ENCODE measurements around the gene ISLR2. TPM values are rescaled to one million over a fixed set of nuclear protein-coding genes. Genes with fewer than 3 reads are reported as not detected.
"Not testable (repeated sequence)": the region's sequence is repeated elsewhere in the genome, so short reads cannot be mapped to it uniquely, and the experiment has no call there.

The ISLR2 gene
- total RNA-seq, 1 donor from 2014 or later: not detected

- DNase-seq (ENCODE audit: low read depth): peak; percentile 28
Observed at GRCh38 chr15:74156678-74157411, 26.5 kb downstream of the ISLR2 start.

- no peak for DNase-seq (ENCODE audit: low read depth)
Observed at GRCh38 chr15:74157868-74158827, 27.8 kb downstream of the ISLR2 start.

DNA sequence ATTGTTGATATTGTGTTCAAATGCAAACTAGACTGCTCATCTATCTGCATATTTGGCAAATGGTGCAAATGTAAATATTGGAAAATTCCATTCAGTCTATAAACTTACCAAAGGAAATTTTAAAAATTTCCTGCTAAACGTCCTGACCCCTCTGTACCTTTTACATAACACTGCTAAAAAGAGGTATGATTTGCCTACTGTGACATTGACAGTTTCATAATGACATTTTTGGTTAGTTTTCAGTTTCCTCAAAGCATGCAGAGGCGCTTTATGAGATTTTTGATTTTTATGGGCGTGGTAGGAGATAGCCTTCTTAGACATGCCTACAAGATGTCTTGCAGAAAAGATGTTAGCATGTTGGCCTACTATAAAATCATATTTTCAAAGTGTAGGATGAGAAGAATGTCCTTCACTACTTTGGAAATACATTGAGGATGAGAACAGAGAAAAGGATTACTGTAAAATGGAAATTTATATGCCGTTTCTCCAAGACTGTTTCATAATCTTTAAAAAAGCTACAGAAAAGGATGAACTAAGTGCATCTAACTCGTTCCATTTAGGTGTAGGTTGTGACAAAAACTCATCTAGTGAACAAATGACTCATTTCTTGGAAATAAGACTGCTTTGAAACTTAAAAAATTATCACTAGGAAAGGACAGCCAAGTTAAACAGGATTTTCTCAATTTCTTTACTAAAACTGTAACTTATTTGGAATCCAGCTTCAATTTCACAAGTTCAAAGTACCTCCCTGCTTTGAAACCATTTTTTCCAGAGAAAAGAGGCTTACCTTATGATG is 28.7 kb downstream of the ISLR2 start:
- no peak for DNase-seq (ENCODE audit: low read depth)

DNA sequence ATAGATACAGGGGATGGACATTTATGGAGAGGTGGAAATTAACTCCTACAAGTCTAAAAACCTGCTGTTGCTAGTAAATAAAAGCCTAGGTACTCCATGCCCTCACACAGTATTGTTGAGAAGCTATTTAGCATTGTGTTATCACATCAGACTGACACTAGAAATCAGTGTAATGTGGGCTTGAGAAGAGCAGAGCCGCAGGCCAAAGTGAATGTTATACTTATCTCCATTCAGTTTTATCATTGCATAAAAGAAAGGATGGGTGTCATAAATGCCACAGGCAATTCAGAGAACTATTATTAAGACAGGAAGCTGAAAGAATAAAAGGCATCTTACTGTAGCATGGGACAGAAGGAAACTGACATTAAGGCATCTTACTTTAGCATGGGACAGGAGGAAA is 29.4 kb downstream of the ISLR2 start:
- no peak for DNase-seq (ENCODE audit: low read depth)

DNA sequence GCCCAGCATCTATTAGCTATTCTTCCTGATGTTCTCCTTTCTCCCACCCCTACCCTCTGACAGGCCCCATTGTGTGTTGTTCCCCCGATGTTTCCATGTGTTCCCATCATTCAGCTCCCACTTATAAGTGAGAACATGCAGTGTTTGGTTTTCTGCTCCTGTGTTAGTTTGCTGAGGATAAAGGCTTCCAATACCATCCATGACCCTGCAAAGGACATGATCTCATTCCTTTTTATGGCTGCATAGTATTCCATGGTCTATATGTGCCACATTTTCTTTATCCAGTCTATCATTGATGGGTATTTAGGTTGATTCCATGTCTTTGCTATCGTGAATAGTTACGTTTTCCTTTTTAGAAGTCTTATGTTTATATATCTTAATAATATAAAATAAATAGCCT is 30.0 kb downstream of the ISLR2 start:
- DNase-seq (ENCODE audit: low read depth): not testable (repeated sequence)

- not testable (repeated sequence) for DNase-seq (ENCODE audit: low read depth)
Observed at GRCh38 chr15:74162195-74162536, 31.8 kb downstream of the ISLR2 start.

DNA sequence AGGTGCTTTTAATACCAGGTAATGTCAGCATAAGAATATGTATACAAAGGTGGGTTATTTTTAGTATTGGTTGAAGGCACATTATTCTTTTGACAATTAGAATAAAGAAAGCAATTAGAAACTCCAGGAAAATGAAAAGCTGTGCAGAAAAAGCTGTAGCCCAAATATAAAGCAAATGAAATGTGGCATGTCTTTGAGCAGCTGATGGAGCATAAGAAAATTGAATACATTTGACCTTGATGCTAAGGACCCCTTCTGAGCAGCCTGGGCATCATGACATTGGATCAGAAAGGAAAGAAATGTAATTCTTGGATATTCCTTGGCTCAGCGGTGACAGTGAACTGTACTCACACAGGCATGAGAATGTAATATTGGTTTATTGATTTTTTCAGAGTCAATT is 35.1 kb downstream of the ISLR2 start:
- DNase-seq (ENCODE audit: low read depth): no peak

- DNase-seq (ENCODE audit: low read depth): peak; percentile 27
Observed at GRCh38 chr15:74167891-74168331, 37.5 kb downstream of the ISLR2 start.

DNA sequence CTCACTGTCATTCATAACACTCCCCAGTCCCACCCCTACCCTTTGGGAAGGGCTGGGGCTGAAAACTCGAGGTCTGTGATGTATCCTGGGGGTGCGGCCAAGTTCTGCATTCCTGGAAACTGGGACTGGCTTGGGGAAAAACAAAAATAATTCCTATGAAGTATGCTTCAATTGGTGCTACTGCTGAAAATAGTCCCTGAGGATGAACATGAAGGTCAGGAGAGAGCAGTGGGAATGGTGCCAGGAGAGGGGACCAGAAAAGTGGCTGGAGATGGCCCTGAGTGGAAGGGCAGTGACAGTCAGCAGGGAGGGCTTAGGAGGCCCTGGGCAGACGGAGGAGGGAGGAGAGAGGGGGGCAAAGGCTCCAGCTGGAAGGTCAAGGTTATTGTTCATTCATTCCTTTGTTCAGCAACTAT is 38.3 kb downstream of the ISLR2 start:
- no peak for DNase-seq (ENCODE audit: low read depth)

- no peak for DNase-seq (ENCODE audit: low read depth)
Observed at GRCh38 chr15:74170071-74170844, 39.9 kb downstream of the ISLR2 start.

DNA sequence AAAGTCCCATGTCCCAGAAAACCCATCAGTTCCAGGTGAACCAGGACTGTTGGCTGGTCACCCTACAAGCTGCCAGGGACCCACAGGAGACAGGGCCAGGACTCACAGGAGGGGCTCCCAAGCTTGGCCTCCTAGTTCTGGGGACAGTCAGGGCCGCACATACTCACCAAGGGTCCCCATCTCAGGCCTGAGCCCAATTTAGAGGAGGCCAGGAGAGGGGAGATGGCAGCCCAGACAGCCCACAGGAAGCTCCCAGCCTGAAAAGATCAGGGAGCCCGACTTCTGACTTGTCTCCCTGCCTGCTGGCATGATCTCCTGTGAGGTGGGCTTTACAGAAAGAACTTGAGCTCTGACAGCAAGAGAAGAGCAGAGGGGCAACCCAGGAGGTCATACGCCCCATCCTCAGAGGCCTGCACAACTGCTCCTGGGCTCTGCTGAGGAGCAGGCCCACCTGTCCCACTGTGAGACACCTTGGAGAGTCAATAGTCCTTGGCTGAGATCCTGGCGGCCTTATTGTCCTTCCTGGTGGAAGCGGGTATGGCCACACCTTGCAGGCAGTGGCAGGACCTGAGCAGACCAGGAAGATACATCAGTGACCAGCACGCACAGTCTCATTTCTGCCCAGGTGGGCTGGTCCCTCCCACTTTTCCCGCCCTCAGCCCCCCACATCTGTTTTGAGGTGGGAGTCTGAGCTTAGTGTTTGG is 40.6 kb downstream of the ISLR2 start:
- no peak for DNase-seq (ENCODE audit: low read depth)

DNA sequence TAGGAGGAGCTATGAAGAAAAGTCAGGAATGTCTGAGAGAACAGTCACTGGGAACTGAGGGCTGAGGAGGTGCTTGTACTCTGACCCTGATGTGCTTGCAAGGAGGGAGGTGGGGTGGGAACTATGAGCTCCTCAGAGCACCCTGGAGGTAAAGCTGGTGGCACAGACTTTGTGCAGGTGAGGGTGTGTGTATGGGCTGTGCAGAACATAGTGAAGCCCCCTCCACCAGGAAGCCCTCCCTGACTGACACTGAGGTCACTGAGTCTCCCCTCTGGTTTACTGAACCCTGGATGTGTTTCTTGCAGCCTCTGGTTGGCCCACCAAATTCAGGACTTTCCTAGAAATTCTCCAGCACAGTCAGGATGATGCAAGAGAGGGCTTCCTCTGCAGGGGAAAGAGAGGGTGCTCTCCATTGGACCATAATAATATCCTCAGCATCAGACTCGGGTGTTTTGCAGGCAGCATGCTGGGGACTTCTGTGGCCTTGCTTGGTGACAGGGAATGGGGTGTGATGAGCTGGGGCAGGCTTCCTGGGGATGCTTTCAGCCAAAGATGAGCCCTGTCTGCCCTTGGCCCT is 41.7 kb downstream of the ISLR2 start:
- DNase-seq (ENCODE audit: low read depth): no peak

DNA sequence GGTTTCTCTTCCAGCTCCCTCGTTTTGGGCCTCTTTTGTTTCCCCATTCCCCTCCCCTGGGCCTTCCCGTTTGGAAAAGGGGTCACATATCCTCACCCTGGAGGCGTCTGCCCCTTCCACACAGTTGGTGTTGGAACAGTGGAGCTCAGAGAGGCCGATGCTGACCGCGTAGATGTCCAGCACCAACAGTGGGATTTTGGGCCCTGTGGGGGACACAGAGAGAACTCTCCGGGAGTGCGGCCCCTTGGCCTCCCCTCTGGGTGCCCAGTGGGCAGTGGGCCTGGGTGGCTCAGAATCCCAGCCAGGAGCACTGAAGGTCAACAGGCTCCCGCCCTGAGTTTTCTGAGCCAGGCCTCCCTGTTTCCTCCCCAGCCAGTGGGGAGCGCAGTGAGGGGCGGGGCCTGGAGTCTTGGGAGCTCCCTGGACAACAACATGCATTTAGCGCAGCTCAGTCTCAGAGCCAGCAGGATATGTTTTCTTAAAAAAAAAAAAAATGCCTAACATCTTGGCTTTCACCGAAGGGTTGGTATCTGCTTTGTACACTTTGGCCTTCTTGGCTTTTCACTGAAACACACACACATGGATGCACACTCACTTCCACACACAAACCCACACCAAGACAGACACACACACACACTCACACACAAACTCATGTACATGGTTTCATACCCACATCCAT is 42.5 kb downstream of the ISLR2 start:
- DNase-seq (ENCODE audit: low read depth): no peak

- peak; percentile 32 for DNase-seq (ENCODE audit: low read depth)
Observed at GRCh38 chr15:74173380-74174218, 43.2 kb downstream of the ISLR2 start, which contains the start of gene ISLR. TSS of gene ISLR (plus strand) at chr15:74173710. CDS start at chr15:74174859, 1,149 bp downstream.

- DNase-seq (ENCODE audit: low read depth): peak; percentile 88
Observed at GRCh38 chr15:74174219-74174957, 44.0 kb downstream of the ISLR2 start.

DNA sequence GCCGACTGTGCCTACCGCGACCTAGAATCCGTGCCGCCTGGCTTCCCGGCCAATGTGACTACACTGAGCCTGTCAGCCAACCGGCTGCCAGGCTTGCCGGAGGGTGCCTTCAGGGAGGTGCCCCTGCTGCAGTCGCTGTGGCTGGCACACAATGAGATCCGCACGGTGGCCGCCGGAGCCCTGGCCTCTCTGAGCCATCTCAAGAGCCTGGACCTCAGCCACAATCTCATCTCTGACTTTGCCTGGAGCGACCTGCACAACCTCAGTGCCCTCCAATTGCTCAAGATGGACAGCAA is 44.5 kb downstream of the ISLR2 start:
- no peak for DNase-seq (ENCODE audit: low read depth)

All from myocyte (in vitro differentiated cells).